Neural progenitor cell (in vitro differentiated cells): ENCODE data around the gene DDX23.

Experiments used
- EZH2 ChIP-seq: fragments of 200-600 bp; sonication (generic); IDR thresholded peaks from 2 replicates; pipeline ENCODE4 v1.6.1; 2017; ENCODE audit warnings: antibody characterized with exemption, mild to moderate bottlenecking, moderate library complexity
- EZH2phosphoT487 ChIP-seq: fragments of 200-600 bp; sonication (generic); IDR thresholded peaks from 2 replicates; pipeline ENCODE4 v1.6.1; 2017; ENCODE audit warnings: antibody characterized with exemption
- TF ChIP-seq, protein P1 (sequence below): fragments of 200-600 bp; sonication (generic); IDR thresholded peaks from 2 replicates; pipeline ENCODE4 v1.5.1; 2017; ENCODE audit warnings: antibody characterized with exemption, mild to moderate bottlenecking

- TF ChIP-seq, protein P1, sequence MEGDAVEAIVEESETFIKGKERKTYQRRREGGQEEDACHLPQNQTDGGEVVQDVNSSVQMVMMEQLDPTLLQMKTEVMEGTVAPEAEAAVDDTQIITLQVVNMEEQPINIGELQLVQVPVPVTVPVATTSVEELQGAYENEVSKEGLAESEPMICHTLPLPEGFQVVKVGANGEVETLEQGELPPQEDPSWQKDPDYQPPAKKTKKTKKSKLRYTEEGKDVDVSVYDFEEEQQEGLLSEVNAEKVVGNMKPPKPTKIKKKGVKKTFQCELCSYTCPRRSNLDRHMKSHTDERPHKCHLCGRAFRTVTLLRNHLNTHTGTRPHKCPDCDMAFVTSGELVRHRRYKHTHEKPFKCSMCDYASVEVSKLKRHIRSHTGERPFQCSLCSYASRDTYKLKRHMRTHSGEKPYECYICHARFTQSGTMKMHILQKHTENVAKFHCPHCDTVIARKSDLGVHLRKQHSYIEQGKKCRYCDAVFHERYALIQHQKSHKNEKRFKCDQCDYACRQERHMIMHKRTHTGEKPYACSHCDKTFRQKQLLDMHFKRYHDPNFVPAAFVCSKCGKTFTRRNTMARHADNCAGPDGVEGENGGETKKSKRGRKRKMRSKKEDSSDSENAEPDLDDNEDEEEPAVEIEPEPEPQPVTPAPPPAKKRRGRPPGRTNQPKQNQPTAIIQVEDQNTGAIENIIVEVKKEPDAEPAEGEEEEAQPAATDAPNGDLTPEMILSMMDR: peak; percentile 32
- TF ChIP-seq EZH2: no peak
- TF ChIP-seq EZH2phosphoT487: no peak
Measured at GRCh38 chr12:48865281-48866051, 13.5 kb upstream of the DDX23 start, which contains the start of gene RND1.
